ENCODE data around the gene KCNJ14.

Gene KCNJ14

DNA sequence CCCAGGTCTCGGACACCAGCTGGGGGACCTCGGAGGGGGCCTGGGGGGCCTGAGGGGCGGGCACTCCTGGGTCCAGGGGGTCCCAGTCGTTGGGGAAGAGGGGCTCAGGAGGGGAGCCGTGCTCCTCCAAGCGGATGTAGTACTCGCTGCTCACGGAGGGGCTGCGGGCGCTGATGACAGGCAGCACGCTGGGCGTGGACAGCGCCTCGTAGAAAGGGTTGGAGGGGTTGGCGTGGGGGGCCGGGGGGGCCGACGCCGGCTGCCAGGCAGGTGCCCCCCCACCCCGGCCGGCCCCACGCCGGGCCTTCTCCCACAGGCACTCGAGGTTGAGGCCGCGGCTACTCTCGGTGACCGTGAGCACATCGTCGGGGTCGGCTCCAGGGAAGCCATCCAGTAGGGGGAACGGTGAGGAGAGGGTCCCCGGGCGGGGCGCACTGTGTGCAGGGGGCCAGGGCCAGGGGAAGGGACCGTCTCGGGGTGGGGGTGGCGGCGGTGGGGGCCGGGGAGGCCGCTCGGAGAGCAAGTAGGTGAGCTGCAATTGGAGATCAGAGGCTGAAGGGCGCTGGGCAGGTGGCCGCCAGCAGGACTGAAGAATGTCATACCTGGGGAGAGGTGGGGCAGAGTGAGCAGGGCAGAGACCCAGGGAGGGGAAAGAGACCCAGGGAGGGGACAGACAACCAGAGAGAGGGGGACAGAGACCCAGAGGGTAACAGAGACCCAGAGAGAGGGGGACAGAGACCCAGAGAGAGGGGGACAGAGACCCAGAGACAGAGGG lies 44.1 kb downstream of the KCNJ14 start:
- no peak for DNase-seq (ENCODE audit: low read depth)
- TF ChIP-seq, protein P1, sequence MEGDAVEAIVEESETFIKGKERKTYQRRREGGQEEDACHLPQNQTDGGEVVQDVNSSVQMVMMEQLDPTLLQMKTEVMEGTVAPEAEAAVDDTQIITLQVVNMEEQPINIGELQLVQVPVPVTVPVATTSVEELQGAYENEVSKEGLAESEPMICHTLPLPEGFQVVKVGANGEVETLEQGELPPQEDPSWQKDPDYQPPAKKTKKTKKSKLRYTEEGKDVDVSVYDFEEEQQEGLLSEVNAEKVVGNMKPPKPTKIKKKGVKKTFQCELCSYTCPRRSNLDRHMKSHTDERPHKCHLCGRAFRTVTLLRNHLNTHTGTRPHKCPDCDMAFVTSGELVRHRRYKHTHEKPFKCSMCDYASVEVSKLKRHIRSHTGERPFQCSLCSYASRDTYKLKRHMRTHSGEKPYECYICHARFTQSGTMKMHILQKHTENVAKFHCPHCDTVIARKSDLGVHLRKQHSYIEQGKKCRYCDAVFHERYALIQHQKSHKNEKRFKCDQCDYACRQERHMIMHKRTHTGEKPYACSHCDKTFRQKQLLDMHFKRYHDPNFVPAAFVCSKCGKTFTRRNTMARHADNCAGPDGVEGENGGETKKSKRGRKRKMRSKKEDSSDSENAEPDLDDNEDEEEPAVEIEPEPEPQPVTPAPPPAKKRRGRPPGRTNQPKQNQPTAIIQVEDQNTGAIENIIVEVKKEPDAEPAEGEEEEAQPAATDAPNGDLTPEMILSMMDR (IDR thresholded peaks at IDR 0.05; ENCODE audit: control insufficient read depth, insufficient read depth, low read depth, low read length, missing control alignments) = no peak
- H3K4me3 ChIP-seq (ENCODE audit: control insufficient read depth, low read depth, low read length) = no peak overlapping the region

DNA sequence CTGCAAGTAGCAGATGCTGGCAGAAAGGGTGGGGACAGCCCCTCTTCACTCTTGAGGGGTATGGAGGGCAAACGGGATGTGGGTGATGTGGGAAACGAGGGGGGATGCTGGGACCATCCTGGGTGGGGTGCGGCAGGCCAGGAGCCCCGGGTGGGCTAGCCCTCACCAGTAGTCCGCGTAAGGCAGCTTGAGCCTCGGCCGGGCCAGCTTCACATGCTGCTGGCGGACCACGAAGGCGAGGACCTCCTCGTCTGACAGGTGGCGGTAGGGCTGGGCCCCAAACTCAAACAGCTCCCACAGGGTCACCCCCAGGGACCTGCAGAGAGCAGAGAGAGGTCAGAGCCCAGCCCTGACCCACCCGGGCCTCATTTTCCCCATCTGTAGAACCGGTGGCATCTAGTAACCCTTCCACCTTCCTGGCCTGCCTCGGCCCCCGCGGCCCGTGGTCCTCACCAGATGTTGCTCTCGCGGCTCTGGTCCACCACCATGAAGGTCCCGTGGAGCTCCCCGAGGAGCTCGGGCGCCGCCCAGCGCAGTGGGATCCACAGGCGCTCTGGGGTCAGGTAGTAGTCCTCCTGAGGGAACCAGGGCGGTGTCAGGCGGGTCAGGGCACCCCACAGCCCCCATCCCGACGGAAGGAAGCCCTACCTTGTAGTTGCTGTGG lies 45.6 kb downstream of the KCNJ14 start:
- H3K4me3 ChIP-seq (ENCODE audit: control insufficient read depth, low read depth, low read length) = no peak overlapping the region
- TF ChIP-seq, protein P1 (IDR thresholded peaks at IDR 0.05; ENCODE audit: control insufficient read depth, insufficient read depth, low read depth, low read length, missing control alignments) = no peak

DNA sequence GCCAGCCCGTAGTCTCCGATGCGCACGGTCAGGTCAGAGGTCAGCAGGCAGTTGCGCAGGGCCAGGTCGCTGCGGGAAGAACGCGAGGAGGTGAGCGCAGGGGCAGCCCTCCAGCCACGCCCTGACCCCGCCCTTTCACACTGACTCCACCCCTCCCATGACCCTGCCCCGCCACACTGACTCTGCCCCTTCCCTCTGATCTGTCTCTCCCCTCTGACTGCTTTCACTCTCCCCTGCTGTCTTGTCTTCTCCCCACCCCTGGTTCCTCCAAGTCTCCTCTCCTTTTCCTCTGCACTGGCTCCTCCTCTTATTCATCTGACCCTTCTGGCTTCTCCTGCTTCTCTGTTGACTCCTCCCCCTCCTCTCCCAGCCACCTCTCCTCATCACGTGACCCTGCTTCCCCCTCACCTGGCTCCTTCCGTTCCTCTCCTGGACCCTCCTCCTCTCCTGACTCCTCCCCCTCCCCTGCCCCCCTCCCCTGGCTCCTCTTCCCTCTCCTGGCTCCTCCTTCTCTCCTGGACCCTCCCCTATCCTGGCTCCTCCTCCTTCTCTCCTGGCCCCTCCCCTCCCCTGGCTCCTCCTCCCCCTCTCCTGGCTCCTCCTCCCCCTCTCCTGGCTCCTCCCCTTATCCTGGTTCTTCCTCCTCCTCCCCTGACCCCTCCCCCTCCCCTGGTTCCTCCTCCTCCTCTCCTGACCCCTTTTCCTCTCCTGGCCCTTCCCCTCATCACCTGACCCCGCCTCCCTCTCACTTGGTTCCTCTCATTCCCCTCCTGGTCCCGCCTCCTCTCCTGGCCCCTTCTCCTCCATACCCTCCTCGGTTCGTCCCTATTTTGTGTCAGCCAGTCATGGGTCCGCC lies 46.3 kb downstream of the KCNJ14 start:
- TF ChIP-seq, protein P1 (IDR thresholded peaks at IDR 0.05; ENCODE audit: control insufficient read depth, insufficient read depth, low read depth, low read length, missing control alignments) = no peak
- H3K4me3 ChIP-seq (ENCODE audit: control insufficient read depth, low read depth, low read length) = no peak overlapping the region

More for the DNA sequence above, 45.6 kb downstream of the KCNJ14 start:
- DNase-seq (ENCODE audit: low read depth) = no peak

DNA sequence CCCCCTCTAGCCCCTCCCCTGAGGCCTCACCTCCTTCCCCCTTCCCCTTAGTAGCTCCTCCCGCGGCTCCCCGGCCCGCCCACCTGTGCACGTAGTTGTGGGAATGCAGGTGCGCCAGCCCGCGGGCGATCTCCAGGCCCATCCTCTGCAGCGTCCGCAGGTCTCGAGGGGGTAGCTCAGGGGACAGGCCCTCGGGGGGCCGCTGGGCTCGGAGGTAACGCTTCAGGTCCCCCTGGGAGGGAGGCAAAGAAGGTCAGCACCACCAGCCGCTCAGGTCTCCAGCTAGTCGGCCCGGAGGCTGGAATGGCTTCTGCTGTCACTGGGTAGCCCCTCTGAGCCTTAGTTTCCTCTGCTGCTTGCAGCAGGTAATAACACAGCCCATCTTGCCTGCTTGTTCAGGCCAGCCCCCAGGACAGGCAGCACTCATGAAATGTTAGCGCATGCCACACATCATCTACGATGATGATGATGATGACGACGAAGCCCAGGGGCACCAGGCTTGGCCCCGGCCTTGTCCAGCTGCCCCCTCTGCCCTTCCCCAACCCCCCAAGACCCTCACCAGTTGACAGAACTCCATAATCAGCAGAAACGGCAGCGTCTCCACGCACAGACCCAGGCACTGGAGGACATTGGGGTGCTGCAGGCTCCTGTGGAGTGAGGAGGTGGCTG lies 47.1 kb downstream of the KCNJ14 start:
- DNase-seq (ENCODE audit: low read depth) = no peak
- H3K4me3 ChIP-seq (ENCODE audit: control insufficient read depth, low read depth, low read length) = no peak overlapping the region
- TF ChIP-seq, protein P1 (IDR thresholded peaks at IDR 0.05; ENCODE audit: control insufficient read depth, insufficient read depth, low read depth, low read length, missing control alignments) = no peak

More for the DNA sequence above, 46.3 kb downstream of the KCNJ14 start:
- no peak for DNase-seq (ENCODE audit: low read depth)

DNA sequence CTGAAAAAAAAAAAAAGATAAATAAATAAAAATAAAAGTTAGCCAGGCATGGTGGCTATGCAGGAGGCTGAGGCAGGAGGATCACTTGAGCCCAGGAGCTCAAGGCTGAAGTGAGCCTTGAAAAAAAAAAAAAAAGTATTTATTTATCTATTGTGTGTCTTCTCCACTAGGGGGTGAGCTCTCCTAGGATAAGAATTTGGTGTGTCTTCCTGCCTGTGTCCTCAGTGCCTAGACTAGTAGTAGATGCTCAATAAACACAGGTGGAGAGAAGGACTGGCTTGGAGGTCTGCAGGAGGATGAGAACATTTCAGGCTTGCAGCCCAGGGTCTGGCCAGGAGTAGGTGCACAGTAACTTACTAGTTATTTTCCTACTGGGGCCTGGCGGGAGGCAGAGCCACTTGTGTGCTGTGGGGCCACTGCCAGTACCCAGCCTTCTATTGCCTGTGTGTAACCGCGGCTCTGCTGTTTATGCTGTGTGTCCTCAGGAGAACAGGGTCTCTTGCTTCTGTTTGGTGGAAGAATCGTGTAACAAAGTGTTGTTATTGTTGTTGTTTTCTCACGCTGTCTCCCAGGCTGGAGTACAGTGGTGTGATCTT lies 50.9 kb downstream of the KCNJ14 start:
- TF ChIP-seq, protein P1 (IDR thresholded peaks at IDR 0.05; ENCODE audit: control insufficient read depth, insufficient read depth, low read depth, low read length, missing control alignments) = peak; percentile 58
- DNase-seq (ENCODE audit: low read depth) = peak; percentile 8
- no peak overlapping the region for H3K4me3 ChIP-seq (ENCODE audit: control insufficient read depth, low read depth, low read length)
